HG03469 (cell line): ENCODE measurements around the gene PUSL1.

Source experiments
- ATAC-seq: cut with Tn5 transposase; IDR thresholded peaks from one replicate; pipeline ENCODE4 v1.9.1; 2021; ENCODE audit warnings: mild to moderate bottlenecking, moderate library complexity, moderate number of reproducible peaks; ENCODE audit not compliant: unreplicated experiment

Gene PUSL1

DNA sequence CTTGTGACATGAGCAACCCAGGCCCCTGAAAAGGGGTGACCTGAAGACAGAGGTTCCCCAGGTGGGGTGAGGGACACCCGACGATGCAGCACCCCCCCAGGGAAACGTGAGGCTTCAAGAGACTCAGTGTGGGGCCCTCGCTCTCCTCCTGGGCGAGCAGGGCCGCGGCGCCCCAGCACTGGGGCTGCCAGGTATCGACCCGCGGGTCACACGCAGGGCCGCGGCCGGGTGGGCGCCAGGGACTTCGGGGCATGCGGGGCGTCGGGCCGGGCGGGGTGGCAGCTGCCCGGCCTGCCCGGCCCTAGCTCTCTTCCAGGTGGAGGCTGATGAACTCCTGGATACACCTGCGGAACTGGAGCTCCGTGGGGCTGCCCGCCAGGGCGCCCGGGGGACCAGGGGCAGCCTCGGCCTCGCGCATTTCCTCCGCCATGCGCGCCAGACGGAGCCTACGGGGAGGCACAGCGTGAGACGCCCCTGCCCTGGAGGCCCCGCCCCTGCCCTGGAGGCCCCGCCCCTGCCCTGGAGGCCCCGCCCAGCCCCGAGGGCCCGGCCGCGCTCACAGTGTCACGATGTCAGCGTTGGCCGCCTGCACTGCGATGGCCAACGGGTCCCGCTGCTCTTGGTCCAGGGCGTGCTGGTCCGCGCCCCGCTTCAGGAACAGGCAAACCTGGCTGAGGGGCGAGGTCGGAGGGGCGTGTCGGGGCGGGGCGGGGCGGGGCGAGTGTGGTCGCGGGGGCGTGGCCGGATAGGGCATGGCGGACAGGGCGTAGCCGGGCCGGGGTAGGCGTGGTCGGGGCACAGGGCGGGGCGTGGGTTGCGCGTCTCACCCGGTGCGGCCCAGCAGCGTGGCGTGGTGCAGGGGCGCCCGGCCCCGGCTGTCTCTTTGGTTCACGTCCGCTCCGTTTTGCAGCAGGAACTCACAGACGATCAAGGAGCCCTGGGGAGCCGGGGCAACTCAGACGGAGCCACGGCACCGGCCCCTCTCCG lies 14.8 kb upstream of the PUSL1 start:
- no peak for ATAC-seq

DNA sequence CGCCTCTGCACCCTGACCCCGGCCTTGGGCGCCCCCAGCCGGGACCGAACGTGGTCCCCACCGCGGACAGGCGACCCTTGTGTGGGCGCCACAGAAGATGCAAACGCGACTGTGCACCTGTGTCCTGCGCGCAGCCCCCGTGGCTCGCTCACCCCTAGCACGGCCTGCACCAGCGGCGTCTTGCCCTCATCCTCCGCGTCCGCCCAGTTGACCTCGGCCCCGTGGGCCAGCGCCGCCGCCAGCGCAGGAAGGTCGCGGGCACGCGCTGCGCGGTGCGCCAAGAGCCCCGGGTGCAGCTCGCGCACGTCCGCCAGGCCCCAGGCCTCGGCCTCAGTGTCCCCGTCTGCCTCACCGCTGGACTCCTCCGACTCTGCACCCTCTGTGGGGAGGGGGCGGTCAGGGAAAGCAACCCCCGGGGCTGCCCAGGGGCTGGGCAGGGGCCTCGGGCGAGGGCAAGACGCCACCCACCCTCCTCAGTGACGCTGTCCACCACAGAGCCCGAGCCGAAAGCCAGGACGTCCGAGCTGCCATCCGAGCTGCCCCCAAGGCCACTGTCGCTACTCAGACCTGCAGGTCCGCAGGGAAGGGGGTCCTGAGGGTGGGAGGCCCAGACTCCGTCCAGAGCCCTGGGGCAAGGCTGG lies 14.0 kb upstream of the PUSL1 start:
- no peak for ATAC-seq

DNA sequence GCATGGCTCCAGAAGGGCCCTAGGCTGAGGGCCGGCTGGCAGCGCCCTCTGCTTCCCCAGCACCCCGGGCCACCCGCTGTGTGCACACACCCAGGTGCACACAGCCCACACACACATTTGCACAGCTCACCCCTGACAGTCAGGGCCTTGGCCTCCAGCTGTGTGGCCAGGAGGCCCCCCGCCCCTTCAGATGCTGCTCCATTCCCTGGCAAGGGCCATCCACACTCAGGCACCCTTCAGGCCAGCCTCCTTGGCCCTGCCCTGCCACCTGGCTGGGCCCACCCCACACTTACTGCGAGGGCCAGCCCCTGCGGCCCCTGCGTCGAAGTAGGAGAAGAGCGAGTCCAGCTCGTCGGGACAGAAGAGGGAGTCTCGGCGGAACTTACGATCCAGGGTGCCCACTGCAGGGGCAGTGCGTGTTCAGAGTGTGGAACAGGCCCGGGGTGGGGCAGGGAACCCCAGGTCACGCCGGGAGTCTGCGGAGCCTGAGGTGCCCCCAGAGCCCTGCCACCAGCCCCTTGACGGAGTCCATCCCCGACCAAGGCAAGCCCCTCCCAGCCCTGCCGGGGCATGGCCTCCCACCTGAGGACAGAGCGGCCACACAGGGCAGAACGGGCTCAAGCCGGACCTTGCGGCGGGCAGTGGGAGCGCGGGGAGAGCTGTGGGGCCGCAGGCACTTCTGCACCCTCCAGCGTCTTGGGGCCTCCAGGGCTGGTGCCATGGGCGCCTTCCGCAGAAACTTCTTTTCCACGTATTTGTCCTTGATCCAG lies 13.1 kb upstream of the PUSL1 start:
- no peak for ATAC-seq

DNA sequence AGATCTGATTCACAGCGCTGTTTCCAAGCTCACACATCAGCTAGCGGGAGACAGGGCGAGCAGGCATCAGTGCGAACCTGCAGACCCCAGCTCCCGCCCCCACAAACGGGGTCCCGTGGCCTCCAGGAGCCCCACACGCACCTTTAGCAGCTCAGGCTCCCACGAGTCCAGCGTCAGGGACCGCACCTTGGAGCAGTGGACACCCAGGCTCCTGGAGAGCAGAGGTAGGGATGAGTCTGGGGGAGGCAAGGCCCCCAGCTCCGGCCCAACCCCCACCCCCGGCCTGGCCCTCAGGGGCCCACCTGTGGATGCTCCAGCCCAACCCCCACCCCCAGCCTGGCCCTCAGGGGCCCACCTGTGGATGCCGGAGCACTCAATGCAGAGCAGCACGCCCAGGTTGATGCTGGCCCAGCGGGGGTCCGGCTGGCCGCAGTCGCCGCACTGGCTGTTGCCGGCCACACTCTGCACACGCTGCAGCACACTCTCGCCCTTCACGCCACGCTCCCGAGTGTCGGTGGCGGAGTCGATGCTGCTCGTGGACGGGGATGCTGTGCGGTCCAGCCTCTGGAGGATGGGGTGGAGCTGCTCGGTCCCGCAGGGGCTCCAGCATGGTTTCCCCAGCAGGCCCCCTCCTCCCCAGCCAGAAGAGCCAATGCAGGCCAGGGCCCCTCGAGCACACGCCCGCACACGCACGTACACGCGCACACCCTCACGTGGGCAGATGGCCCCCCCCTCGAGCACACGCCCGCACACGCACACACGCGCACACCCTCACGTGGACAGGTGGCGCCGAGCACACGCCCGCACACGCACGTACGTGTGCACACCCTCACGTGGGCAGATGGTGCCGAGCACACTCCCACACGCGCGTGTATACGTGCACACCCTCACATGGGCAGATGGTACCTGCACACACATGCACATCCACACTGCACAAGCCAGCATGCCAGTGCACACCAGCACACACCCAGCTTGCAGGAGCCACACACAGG lies 12.0 kb upstream of the PUSL1 start:
- ATAC-seq: no peak

DNA sequence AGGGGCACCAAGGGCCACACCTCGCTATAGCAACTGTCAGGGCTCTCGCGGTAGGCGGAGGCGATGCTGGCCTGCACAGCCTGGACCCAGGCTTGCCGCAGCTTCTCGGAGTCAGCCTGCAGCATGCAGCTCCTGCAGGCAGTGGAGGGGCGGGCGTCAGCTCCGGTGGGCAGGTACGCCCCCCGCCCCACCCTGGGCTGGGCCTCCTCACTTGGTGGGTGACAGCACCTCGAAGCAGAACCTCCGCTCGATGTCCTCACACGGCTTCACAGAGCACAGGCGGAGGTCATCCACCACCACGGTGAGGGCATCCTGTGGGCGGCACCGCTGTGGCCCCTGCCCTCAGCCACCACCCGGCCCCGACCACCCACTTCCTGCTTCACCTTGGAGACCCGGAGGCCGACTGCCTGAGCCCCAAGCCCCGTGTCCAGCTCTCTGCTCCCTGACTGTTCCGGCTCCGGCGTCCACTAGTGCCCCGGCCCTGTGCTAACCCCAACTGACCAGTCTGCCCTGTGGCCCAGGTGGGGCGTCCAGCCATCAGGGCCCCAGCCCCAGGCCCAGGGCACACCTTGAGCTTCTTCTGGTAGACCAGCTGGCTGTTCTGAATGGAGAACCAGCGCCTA lies 10.5 kb upstream of the PUSL1 start:
- no peak for ATAC-seq

DNA sequence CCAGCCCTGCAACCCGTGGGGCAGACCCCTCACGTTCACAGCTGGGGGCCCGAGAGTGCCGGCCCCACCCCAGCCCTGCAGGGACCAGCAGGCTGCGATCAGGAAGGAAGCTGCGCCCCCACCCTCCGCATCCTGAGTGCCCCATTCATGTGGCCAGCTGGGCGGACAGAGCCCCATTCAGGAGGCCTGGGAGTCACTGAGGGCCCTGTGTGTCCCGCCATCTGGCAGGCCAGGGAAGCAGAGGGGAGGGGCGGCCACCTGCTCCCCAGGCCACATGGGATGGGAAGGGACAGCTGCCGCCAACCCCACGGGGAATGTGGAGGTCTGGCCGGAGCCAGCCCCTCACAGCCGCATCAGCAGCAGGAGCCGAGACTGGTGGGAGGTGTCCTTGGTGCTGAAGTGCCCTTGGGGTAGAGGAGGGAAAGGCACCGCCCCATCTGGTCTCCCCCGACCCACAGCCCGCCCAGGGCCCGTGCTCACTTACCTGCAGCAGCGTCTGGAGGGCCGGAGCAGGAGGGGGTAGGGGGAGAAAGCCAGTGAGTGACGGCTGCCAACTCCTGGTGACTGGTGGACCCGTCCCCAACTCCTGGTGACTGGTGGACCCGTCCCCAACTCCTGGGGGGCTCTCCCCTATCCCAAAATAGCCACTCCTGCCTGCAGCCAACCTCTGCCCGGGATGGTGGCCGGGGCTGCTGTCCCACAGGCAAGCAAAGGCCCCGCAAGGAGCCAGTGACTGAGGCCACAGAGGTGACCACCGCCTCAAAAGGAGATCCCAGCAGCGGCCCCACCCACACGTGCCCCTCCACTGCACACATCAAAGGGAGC lies 9.3 kb upstream of the PUSL1 start:
- ATAC-seq: no peak

DNA sequence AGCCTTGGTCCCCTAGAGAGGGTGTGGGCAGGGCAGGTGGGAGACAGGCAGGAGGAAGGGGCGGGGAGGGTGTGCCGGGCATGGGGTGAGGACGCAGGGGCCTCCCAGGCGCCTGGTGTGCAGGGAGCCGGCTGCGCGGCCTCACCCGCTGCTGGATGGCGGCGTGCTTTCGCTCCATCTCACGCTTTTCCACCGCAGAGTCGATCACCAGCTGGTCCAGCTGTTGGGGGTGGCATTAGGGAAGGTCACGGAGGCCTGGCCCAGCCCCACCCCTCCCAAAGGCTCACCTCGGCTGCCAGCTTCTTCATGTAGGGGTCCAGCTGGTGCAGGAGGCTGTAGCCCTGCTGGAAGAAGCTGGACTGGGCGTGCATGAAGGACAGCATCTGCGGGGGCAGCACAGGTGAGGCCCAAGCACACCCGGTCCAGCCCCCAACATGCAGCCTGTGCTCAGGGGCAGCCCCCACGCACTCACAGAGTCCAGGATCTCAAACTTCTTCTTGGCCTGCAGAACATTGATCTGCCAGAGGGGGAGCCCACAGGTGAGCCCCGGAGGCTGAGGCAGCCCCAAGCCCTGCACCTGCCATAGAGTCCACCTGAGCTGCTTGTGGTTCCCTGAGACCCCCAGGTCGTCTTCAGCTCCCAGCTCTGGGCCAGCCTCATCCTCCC lies 8.6 kb upstream of the PUSL1 start:
- ATAC-seq: no peak

DNA sequence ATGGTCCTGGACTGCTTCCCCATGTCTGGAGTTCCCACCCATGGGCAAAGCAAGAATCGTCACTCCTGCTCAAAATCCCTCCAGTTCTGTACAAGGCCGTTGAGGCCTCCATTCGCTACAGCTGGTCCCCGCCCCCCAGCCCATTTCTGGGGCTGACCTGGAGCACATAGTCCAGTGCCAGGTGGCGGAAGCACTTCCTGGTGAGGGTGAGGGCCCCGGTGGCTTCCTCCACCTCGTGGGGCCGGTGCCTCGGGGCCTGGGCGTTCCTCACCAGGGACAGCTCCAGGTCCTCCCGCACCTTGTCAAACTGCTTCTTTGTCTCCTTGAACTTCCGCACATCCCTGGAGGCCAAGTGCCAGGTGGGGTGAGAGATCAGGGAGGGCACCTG lies 8.1 kb upstream of the PUSL1 start:
- ATAC-seq: no peak

DNA sequence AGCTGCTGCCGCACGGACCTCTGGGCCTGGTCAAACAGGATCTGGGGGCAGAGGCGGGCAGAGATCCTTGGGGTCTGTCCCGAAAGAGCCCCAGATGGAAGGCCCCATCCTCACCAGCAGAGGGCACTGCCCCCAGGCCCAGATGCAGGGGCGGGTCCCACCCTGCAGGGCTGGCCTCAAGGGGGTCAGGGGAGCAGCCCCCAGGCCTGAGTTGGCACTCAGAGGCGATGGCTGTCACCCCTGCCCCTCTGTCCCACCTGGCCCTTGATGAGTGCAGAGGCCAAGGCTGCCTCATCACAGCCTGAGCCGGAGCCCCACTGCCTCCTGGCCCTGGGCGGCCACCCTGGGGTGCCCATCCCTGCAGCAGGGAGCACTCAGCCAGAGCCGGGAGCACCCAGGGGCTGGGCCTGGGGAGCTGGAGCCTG lies 6.4 kb upstream of the PUSL1 start:
- ATAC-seq: no peak

DNA sequence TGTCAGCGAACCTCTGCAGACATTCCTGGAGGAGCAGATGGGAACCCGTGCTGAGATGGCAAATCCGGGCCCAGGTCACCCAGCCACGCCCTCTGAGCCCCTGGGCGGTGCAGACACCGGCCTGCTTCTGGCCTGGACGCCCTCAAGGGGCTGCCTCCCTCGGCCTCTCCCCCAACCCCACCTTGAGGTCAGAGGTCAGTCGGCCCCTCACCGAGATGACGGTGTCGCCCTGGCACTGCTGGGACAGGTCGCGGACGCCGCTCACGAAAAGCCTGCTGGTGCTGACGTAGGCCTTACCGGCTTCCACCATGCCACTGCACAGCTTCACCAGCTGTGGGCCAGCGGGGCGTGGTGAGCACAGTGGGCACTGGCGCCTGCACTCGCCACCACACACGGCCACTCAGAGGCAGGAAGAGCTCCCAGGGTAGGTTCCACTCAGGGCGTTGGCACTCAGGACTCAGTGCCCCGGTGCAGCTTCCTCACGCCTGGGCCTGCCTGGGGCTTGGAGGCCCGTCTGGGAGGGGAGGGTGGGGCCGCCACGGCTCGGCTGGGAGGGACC lies 5.4 kb upstream of the PUSL1 start:
- no peak for ATAC-seq

DNA sequence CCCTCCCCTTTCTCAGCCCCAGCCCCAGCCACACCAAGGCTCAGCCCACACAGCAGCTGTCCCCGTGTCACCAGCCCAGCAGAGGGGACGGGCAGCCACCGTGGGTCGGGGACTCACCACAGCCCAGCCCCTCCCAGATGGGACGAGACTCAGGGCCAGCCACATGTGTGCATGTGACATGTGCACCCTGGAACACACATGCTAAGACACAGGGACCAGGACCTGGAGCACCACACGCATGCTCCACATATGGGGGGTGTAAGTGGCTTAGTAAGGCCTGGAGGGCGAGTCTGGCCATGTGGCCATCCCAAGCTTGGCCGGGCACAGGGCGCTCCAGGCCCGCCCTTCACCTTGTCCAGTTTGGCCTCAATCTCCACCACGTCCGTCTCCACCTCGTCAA lies 4.7 kb upstream of the PUSL1 start:
- ATAC-seq: no peak

DNA sequence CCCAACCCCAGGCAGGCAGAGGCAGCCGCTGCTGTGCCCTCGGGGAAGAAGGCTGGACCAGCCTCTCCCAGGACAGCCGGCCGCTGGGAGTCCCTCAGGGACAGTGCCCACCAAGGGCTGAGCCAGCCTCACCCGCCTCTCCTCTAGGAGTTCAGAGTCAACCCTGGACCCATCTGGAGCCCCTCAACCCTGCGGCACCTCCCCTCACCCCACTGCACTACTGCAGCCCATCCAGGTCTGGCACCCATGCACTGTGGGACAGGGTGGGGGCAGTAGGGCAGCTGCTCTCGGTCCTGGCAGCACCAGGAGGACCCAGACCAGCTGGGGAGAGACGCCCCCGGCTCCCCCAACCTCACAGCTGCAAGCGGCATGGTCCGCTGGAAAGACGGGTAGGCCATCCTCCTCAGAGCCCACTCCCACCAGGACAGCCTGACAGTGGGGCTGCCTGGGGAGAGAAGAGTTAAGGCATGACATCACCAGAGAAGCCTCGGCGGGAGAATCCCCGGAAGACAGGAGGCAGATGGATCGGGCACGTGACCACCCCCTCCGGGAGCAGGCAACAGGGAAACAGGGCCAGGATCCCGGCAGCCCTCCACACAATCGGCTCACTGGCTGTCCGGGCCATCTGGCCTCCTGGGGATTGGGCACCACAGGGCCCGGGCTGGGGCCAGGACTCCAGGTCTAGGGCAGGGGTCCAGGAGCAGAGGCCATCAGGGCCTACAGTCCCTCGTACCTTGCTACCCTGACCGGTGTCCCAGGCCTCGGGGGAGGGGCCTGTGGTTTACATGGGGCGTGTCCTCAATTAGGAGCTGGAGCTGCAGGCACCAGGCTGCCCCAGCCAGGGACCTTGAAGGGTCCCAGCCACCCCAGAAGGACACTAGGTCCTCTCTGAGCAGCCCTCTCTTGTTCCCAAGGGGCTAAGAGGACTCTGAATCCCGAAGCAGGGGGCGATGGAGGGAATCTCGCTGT lies 3.8 kb upstream of the PUSL1 start:
- ATAC-seq: no peak

DNA sequence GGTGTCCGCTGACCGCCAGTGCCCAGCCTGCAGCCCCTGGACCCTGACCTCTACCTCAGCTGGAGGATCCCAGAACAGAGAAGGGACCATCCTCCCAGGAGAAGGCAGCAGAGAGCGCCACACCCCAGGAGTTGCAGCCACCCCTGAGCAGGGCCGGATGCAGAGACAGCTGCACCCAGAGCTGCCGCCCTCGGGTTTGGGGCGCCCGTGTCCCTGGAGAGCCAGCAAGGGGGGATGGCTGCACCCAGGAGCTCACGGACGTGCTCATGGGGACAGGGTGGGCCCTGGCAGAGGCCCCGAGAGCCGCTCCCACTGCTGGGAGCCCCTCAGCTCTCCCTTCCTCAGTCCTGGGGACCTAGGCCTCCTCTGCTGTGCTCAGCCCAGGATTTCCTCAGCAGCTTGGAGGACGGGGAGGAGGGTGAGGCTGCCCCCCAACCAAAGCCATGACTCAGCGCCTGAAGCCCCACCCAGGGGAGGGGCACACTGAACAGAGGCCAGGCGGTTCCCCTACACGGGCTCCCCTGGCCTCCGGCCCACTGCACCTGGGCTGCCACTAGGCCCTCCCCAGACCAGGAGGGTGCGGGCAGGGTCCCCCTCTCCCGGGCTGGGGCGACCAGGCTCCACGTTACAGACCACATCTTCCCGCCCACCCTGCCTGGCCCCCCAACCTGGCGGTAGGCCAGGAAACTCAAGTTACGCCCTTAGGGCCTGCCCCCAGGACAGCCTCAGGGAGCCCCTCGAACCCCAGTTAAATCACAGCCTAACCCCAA lies 2.9 kb upstream of the PUSL1 start:
- no peak for ATAC-seq

DNA sequence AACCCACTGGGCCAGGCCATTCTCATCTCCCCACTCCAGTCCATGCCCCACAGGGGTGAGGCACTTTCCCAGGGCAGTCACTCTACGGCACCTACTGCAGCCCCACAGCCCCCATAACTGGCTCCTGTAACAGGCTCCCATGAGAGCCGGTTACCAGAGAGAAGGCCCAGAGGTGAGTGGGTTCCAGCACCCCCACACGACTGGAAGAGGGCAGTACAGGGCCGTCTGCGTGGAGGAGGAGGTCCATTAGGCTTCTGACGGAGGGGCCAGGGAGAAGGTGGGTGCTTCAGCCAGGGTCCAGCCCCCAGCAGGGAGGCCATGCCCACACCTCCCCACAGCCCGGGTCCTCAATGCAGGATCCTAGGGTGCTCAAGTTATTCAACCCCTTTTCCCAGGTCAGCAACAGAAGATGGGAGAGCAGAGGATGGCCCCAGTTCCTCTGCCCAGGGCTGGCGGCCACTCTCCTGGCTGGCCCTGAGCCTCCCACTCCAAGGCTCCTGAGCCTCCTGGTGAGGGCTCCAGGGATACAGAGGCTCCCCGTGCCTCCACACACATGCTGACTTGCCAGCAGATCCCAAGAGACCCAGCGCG lies 2.2 kb upstream of the PUSL1 start:
- ATAC-seq: no peak

DNA sequence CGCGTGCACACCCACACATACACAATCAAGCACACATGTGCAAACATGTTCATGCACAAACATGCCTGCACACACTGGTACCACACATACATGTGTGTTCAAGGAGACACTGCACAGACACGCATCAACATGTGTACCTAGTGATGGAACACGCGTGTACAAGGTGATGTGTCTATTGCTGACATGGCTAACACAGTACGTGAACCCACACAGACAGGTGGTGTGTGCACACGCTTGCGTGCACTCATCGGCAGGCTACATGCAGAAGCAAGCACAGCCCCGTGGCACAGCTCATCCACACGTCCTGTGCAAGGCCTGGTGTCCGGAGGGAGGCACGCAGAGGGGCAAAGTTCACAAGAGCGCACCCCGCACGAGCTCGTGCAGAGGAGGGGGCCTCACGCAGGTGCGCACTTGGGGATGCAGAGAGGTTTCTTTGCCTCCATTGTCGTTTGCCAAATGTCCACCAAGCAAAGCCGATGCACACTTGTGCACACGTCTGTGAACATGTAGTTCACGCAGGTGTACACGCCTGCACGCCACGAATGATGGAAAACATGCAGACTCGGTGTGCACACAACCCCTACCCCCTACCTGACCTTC lies 1.6 kb upstream of the PUSL1 start:
- ATAC-seq: no peak
